Vagina (tissue), 2 donors: ENCODE data around the gene IGSF23. TPM values are rescaled to one million over a fixed set of nuclear protein-coding genes. Genes with fewer than 3 reads are reported as not detected.
A peak's percentile ranks its signal among the peaks of the same experiment; 100 is the strongest.

Experiments used
- DNase-seq, 2 donors: peaks; one replicate each; pipeline ENCODE4 v3.0.0-alpha.2; 2017; ENCODE audit errors: extremely low spot score in 2 of 2
- H3K27ac ChIP-seq: fragments of 200-600 bp; sonication (generic); one replicate; pipeline ENCODE4 v1.5.1; 2019
- H3K27me3 ChIP-seq: fragments of 200-600 bp; sonication (generic); one replicate; pipeline ENCODE4 v1.5.1; 2019
- H3K36me3 ChIP-seq, 2 donors: fragments of 200-600 bp; sonication (generic); one replicate each; pipeline ENCODE4 v1.5.1; 2017 to 2019
- H3K4me1 ChIP-seq: fragments of 200-600 bp; sonication (generic); one replicate; pipeline ENCODE4 v1.5.1; 2019
- H3K4me3 ChIP-seq, 2 donors: fragments of 200-600 bp; sonication (generic); 1 replicate in 1 of 2; 2 replicates in 1 of 2; pipeline ENCODE4 v1.5.1; 2016 to 2019
- H3K9me3 ChIP-seq: fragments of 200-600 bp; sonication (generic); one replicate; pipeline ENCODE4 v1.5.1; 2019
- POLR2A ChIP-seq, 2 donors: fragments of 450-650 bp; IDR thresholded peaks; one replicate each; pipeline ENCODE4 v1.6.1; 2017; ENCODE audit warnings: antibody characterized with exemption in 2 of 2, mild to moderate bottlenecking in 2 of 2, moderate library complexity in 2 of 2
- POLR2AphosphoS5 ChIP-seq, 2 donors: sonication (generic); formaldehyde crosslinking; IDR thresholded peaks; one replicate each; pipeline ENCODE4 v1.9.0; 2017; ENCODE audit warnings: antibody characterized with exemption in 2 of 2, mild to moderate bottlenecking in 2 of 2, low read depth in 1 of 2; ENCODE audit not compliant: insufficient read depth in 1 of 2
- intact Hi-C: fragments of 100-400 bp; cut with DNase I; formaldehyde crosslinking; loops from one replicate; pipeline ENCODE4 v1.15.1; 2023
- total RNA-seq: library from RNA; depleted of rRNA; stranded (reverse); fragments of >200 nt; gene quantifications from one replicate; pipeline ENCODE4 v1.2.3, GENCODE V29; 2016
- TF ChIP-seq, protein P1 (sequence below), 3 experiments: fragments of 450-650 bp in 2 of 3; fragments of 200-600 bp in 1 of 3; sonication (generic) in 1 of 3; IDR thresholded peaks; one replicate each; pipeline ENCODE4 v1.5.1; 2017 to 2019; ENCODE audit warnings: antibody characterized with exemption in 3 of 3, mild to moderate bottlenecking in 2 of 3, moderate library complexity in 2 of 3

IGSF23 gene
- total RNA-seq, 1 donor from 2014 or later, result not detected

DNA sequence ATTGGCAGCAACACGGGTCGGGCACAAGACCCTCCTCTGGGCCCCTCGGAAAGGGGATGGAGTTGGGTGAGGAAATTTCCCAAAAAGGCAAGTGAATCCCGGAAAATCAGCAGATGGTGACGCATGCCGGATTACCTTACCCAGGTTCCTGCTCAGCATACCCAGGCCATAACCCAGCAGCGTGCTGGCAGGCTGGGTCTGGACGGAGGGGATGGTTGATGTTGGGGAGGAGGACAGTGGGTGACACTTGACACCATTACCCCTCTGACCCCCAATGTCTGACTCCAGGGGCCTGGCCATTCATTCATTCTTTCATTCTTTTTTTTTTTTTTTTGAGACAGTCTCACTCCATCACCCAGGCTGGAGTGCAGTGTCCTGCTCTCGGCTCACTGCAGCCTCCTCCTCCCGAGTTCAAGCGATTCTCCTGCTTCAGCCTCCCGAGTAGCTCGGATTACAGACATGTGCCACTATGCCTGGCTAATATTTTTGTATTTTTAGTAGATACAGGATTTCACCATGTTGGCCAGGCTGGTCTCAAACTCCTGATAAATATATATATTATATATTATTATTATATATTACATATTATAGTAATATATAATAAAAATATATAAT is 31.1 kb downstream of the IGSF23 start:
- Histone ChIP-seq H3K36me3 (peaks cover 0 to 4% of the 10 kb centered on the region in 2 donors), H3K4me1 (peaks cover 25% of the 10 kb centered on the region), H3K27ac (peak overlapping the region; percentile 79), H3K27me3 (no peaks in the 10 kb centered on the region), H3K9me3 (no peaks in the 10 kb centered on the region), H3K4me3 (peak overlapping the region; percentile 76 to 87)
- intact Hi-C loops, result no loop called here
- DNase-seq, result no peak
- TF ChIP-seq POLR2AphosphoS5 (IDR thresholded peaks at IDR 0.05; ENCODE audit: insufficient read depth in 1 of 2, low read depth in 1 of 2) (peak in 1 of 2 donors; percentile 38), POLR2A (IDR thresholded peaks at IDR 0.05) (no peak)
- TF ChIP-seq, protein P1, sequence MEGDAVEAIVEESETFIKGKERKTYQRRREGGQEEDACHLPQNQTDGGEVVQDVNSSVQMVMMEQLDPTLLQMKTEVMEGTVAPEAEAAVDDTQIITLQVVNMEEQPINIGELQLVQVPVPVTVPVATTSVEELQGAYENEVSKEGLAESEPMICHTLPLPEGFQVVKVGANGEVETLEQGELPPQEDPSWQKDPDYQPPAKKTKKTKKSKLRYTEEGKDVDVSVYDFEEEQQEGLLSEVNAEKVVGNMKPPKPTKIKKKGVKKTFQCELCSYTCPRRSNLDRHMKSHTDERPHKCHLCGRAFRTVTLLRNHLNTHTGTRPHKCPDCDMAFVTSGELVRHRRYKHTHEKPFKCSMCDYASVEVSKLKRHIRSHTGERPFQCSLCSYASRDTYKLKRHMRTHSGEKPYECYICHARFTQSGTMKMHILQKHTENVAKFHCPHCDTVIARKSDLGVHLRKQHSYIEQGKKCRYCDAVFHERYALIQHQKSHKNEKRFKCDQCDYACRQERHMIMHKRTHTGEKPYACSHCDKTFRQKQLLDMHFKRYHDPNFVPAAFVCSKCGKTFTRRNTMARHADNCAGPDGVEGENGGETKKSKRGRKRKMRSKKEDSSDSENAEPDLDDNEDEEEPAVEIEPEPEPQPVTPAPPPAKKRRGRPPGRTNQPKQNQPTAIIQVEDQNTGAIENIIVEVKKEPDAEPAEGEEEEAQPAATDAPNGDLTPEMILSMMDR (IDR thresholded peaks at IDR 0.05), result no peak

DNA sequence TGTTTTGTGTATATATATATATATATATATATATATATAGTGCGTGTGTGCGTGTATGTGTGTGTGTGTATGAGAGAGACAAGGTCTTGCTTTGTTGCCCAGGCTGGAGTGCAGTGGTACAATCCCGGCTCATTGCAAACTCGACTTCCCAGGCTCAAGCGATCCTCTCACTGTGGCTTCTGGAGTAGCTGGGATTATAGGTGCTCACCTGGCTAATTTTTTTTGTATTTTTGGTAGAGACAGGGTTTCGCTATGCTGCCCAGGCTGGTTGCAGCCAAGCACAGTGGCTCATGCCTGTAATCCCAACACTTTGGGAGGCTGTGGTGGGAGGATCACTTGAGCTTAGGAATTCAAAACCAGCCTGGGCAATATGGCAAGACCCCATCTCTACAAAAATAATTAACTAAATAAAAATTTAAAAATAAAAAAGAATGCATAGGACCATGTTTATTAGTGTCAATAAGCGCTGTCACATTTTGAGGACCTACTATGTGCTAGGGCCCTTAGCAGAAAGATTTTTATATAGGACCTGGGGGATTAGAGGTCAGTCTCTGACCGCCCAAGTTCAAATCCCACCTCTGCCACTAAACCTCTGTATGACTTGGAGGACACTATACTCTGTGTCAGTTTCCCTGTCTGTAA is 32.2 kb downstream of the IGSF23 start:
- Histone ChIP-seq H3K9me3 (no peaks in the 10 kb centered on the region), H3K27ac (no peak overlapping the region), H3K36me3 (peaks cover 0 to 14% of the 10 kb centered on the region in 2 donors), H3K4me3 (no peak overlapping the region), H3K27me3 (no peaks in the 10 kb centered on the region), H3K4me1 (peaks cover 25% of the 10 kb centered on the region)
- TF ChIP-seq POLR2A (IDR thresholded peaks at IDR 0.05) (no peak), POLR2AphosphoS5 (IDR thresholded peaks at IDR 0.05; ENCODE audit: insufficient read depth in 1 of 2, low read depth in 1 of 2) (no peak)
- TF ChIP-seq, protein P1 (IDR thresholded peaks at IDR 0.05), result no peak
- DNase-seq, result no peak
- intact Hi-C loops, result no loop called here

DNA sequence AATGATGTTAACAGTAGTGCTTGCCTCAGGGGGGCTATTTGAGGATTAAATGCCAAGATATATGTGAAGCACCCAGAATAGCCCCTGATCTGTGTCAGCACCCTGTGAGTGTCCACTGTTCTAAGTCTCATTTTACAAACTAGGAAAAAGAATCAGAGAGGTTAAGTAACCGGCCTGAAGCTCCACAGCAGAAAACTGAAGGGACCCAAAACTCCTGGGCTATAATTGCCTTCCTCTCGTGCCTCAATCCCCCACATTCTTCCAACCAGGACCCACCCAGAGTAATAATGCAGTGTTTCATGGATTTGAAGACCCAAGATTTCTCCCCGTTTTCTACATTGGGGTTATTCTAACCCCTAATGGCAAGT is 32.7 kb downstream of the IGSF23 start:
- TF ChIP-seq POLR2AphosphoS5 (IDR thresholded peaks at IDR 0.05; ENCODE audit: insufficient read depth in 1 of 2, low read depth in 1 of 2) (no peak), POLR2A (IDR thresholded peaks at IDR 0.05) (no peak)
- TF ChIP-seq, protein P1 (IDR thresholded peaks at IDR 0.05), result no peak
- intact Hi-C loops, result no loop called here
- peaks cover 0 to 19% of the 10 kb centered on the region in 2 donors for H3K36me3 ChIP-seq
- H3K4me1 ChIP-seq, result peaks cover 25% of the 10 kb centered on the region
- no peak for DNase-seq
- no peaks in the 10 kb centered on the region for H3K9me3 ChIP-seq
- H3K27me3 ChIP-seq, result no peaks in the 10 kb centered on the region
- H3K27ac ChIP-seq, result no peak overlapping the region
- no peak overlapping the region for H3K4me3 ChIP-seq

DNA sequence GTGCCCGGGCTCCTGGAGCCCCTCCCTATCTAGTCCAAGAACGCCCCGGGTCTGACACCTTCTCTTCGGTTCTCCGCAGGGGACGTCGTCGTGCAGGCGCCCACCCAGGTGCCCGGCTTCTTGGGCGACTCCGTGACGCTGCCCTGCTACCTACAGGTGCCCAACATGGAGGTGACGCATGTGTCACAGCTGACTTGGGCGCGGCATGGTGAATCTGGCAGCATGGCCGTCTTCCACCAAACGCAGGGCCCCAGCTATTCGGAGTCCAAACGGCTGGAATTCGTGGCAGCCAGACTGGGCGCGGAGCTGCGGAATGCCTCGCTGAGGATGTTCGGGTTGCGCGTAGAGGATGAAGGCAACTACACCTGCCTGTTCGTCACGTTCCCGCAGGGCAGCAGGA is 33.8 kb downstream of the IGSF23 start:
- Histone ChIP-seq H3K27me3 (no peaks in the 10 kb centered on the region), H3K27ac (peak overlapping the region; percentile 57), H3K4me3 (peak overlapping the region in 1 of 2 donors; percentile 18), H3K9me3 (no peaks in the 10 kb centered on the region), H3K4me1 (peaks cover 25% of the 10 kb centered on the region), H3K36me3 (peaks cover 0 to 30% of the 10 kb centered on the region in 2 donors)
- intact Hi-C loops, result no loop called here
- TF ChIP-seq POLR2A (IDR thresholded peaks at IDR 0.05) (no peak), POLR2AphosphoS5 (IDR thresholded peaks at IDR 0.05; ENCODE audit: insufficient read depth in 1 of 2, low read depth in 1 of 2) (no peak)
- TF ChIP-seq, protein P1 (IDR thresholded peaks at IDR 0.05), result no peak
- no peak for DNase-seq
